HCT116 (cell line): ENCODE data around the gene AFAP1L2. TPM values are rescaled to one million over a fixed set of nuclear protein-coding genes. Genes with fewer than 3 reads are reported as not detected.

Experiments used
- total RNA-seq: library from RNA; stranded (reverse); gene quantifications from one replicate; pipeline ENCODE4 v1.2.1, GENCODE V29; 2021; ENCODE audit not compliant: unreplicated experiment

Gene AFAP1L2
- total RNA-seq, 1 experiment from 2014 or later: 0.93 TPM

Other genes starting within 250 kb of the AFAP1L2 start
- gene CCDC186, start 230.3 kb downstream of the AFAP1L2 start, total RNA-seq: 17.1 TPM
- not detected for gene TDRD1, start 225.1 kb downstream of the AFAP1L2 start, total RNA-seq
- not detected for gene VWA2, start 165.2 kb downstream of the AFAP1L2 start, total RNA-seq